ENCODE measurements around the gene GCN1. TPM values are rescaled to one million over a fixed set of nuclear protein-coding genes. Genes with fewer than 3 reads are reported as not detected.

GCN1 gene
- total RNA-seq, 2 donors from 2014 or later: 50.2 to 52.5 TPM

DNA sequence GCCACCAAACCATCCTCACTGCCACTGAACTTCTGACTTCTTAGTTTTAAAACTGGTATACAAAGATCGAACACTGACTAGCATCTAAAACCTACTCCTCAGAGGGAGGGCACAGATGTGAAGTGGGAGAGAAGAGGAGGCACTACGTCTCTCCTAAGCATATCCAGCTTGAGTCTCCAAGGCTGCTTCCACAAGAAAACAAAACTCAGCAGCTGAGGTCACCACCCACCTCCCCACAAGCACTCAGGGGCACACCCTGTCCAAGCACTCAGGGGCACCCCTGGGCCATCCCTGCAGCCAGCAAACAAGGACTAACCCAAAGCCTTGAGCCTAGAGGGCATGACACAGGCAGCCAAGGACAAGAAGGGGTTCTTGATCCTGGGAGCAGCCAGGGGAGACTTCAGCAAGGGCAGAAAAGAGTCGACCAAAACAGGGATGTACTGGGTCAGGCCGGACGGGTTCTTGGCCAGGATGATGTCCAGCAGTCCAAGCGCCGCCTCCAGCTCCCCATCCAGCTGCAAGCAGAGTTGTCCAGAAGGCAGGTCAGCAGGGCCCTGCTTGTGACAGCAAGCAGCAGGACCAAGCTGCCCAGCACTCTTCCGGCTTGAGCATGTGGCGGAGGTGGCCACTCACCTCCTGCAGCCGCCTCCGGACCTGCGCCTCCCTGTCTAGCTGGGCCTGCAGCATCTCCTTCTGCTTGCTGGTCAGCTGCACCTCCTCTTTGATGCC, 34.8 kb downstream of the GCN1 start:
- intact Hi-C loops (cut with DNase I): no loop called here

DNA sequence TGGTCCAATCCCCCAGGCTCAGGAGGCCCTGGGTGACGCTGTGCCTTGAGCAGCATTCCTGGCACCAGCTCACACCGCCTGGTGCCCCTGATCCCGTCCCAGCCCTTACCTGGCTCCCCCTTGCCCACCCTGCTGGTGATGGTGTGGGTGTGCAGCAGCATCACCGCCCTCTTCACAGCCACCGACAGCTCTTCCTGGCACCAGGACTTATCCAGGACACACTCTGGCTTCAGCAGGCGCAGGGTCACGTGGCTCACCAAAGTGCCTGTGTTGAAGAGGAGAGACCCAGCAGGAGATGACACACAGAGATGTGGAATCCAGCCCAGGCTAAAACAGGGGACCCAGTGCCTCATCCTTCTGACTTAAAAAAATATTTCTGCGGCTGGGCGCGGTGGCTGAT, 36.2 kb downstream of the GCN1 start:
- intact Hi-C loops (cut with DNase I): no loop called here
- DNase-seq (ENCODE audit: low spot score): no peak

More for the DNA sequence above, 34.8 kb downstream of the GCN1 start:
- no peak for DNase-seq (ENCODE audit: low spot score)

DNA sequence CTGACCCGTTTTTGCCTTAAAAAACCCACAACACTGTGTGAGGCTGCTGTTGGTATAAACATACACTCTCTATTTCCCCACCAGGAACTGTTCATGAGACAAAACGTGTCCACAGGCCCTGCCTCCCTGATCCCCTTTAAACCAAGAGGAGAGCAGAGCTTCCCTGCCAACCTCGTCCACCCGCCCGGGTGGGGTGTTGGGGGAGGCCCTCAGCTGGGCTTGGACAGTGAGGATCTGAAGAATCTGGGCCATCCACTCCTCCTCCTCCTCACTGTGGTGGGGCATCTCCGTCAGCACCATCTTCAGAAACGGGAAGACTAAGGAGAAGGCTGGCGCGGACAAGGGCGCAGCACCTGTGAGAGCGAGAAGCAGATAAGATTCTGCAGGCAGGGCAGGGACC, 36.8 kb downstream of the GCN1 start:
- no peak for DNase-seq (ENCODE audit: low spot score)
- intact Hi-C loops (cut with DNase I): no loop called here

DNA sequence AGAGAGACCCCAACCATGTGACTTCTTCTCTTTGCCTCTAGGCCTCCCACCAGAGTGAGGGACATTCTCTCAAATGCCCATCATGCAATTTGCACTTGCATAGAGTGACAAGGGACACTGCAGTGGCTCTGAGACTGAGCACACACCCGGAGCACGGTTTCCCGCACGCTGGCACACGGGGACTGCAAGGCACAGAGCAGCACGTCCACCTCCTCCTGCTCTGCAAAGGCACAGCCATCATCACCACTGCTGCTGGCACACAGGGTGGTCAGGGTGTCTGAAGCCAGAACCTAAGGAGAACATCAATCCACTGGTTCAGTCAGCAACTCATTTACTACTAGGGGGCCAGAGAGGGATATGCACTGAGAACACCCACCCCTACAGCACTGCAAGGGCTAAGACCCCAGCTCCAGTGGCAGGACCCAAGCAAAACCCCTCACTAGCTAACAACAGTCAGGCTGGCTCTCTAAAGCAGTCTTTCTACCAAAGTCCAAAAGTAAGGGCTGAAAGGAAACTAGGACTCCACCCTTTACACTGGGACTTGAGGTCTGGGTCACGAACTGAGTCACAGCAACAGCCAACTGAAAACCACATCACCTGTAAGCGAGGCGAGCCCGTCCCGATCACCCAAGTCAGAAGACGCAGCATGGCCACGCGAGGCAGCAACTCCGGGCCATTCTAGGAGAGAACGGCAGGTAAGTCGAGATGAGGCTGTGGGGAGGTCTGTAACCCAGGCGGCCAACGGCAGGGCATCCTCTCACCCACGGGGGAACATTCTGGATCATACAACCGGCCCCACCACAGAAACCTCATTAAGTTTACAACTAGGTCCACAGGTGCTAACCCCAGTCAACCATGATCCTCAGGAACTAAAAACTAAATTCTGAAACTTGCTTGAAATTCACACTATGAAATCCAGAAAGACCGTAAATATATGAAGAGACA, 37.9 kb downstream of the GCN1 start:
- DNase-seq (ENCODE audit: low spot score): no peak
- intact Hi-C loops (cut with DNase I): no loop called here

DNA sequence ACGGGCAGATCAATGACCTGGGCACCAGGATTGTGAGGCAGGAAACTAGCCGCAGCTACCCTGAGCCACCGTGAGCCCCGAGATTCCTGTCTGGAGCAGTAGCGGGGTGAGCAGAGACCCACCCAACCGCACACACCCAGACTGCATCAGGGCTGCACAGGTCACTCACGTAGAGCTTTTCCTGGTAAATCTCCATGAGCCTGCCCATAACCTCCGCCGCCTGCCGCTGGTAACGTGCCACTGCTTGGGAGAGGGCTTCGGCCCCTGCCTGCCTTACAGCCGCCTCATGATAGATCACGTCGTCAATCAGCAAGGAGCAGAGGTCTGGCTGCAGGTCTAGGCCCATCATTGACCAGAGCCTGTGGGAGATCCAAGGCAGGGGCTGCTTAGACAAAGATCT, 39.4 kb downstream of the GCN1 start:
- intact Hi-C loops (cut with DNase I): no loop called here
- no peak for DNase-seq (ENCODE audit: low spot score)

DNA sequence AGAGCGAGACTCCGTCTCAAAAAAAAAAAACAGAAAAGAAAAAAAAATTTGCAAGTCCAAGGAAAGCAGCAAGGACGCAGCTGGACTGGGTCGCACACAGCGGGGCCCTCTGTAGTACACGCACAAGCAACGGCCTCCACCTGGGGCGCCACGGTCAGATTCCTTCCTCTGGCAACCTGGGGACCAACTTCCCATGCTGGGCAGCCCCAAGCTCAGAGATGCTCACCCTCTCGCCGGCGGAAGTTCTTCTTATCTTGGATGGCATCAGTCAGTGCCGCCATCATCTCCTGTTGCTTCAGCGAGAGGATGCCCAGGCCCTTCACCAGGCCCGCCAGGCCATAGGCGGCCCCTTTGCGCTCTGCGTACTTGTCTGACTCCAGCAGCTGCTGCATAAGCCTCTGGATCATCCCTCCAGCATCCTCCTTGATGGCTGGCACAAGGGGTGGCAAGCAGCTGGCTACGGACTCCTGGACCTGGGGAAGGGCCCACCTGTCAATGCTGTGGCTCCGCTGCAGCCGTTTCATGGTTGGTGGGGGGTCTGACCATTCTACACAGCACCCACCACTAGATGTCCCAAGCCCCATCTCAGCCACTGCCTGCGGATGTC, 43.5 kb downstream of the GCN1 start:
- intact Hi-C loops (cut with DNase I): no loop called here
- DNase-seq (ENCODE audit: low spot score): no peak

DNA sequence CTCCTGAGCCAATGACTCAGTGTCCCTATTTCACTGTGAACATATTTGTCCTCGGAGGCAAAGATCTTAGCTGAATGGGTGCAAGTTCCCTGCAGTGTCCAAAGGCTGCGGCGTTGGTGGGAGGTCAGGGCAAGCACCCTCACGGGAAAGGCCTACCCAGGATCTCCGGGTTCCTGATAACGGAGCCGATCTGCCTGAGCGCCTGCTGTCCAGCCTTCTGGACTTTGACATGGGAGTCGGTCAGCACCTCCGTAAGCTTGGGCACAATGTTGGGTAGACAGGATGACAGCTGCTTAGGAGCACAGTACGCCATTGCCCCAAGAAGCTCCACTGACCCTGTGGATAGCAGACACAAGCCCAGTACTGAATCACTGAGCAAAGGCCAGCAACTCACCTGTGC, 46.5 kb downstream of the GCN1 start:
- intact Hi-C loops (cut with DNase I): no loop called here

DNA sequence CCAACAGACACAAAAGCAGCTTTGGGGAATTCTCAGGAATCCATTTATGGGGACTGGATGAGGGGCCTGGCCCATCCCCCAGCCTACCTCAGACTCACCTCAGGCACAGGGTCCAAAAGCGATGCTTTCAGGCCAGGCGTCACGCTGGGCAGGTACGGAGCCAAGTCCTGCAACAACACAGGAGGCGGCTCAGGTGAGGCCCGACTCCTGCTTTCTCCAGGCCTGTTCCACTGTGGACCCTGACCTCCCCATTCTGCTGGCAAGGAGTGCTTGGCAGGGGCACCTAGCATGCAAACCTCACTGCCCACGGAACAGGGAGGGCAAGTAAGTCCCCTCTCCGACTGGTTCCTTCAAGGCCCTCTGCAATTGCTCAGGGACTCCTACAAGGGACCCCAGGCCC, 49.4 kb downstream of the GCN1 start:
- DNase-seq (ENCODE audit: low spot score): no peak
- intact Hi-C loops (cut with DNase I): no loop called here

More for the DNA sequence above, 46.5 kb downstream of the GCN1 start:
- no peak for DNase-seq (ENCODE audit: low spot score)

DNA sequence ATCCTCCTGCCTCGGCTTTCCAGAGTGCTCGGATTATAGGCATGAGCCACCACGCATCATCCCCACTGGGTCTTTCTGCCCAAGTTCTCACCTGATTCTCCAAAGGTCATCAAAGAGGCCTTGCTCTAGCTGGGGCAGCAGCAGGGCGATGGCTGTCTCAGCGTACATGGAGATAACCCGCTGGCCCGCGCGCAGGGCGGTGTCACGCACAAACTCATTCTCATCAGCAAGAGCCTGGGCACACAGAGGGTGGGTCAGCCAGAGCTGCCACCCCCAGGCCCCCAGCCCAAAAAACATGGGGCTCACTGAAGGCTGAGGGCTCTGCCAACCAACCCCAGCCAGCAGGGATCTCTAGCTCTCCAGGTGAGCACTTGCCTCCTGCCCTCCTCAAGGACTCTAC, 50.3 kb downstream of the GCN1 start:
- intact Hi-C loops (cut with DNase I): no loop called here
- DNase-seq (ENCODE audit: low spot score): no peak

DNA sequence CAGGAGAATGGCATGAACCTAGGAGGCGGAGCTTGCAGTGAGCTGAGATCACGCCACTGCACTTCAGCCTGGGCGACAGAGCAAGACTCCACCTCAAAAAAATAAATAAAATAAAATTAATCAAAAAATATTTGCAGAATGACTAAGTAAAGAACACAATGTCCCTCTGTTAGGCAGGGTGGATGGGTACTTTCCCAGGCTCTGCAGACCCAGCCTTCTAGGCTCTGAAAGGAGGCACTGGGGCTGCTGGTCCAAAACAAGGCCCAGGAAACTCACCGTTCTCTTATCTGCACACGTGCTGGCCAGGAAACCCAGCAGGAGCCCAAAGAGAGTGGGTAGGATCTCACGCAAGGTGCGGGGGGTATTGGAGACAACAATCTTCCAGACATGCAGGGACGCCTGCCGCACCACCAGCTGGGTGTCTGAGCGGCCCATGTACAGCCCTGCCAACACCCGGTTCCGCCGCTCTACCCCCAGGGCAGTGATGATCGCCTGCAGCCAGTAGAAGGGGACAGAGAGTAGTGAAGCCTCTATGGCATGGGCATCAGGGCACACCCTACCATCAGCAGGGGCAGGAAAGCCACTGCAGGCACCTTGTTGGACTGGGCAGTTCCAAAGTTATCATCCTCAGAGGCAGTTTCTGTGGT, 52.2 kb downstream of the GCN1 start:
- intact Hi-C loops (cut with DNase I): no loop called here
- DNase-seq (ENCODE audit: low spot score): no peak

DNA sequence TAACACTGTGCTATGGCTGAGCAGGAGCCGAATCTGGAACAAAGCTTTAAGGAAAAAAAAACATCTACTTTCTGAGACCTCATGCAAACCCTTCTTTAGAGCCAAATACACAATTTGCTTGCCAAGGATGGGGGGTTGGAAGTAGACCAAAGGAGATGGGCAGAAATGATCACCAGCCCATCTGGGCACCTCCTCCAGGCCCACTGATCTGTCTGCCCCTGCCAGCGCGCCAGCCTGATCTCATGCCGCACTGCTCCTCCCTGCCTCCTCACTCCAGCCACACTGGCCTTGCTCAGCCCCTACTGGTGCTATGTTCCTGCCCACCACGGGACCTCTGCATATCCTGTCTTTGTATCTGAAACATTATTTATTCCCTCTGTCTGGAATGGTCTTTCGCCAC, 53.2 kb downstream of the GCN1 start:
- intact Hi-C loops (cut with DNase I): no loop called here
- no peak for DNase-seq (ENCODE audit: low spot score)

DNA sequence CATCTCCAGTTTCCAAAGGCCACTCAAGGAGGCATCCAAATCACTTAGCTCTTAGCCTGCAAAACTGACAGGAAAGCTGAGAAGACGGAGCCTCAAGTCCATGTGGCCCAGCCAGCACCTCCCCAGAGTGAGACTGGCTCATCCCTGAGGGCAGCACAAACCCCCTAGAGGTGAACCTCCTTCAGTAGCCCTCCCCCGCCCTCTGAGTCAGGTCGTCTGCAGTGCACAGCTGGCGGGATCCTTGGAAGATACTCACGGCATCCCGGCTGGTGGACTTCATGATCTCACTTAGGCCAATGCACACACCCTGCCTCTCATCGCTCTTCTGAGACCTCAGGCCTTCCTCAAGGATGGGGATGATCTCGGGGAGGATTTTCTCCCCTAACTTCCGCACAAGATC, 53.9 kb downstream of the GCN1 start:
- intact Hi-C loops (cut with DNase I): no loop called here
- DNase-seq (ENCODE audit: low spot score): no peak

DNA sequence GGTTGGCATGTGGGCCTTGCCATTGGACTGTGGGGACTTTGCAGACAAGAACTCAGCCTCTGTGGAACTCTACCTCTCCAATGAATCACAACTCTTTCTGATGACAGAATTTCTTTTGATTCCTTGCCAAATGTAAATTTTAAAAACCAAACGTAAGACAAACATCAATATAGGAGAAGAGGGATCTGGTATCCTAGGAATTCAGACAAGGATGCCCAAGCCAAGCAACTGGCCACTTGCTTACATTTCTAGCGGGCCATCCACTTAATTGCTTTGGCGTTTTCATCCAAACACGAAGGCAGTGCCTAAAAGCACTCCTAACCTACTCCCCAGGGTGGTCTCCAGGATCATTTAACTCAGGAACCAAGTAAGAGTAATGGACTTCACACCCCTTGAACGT, 54.6 kb downstream of the GCN1 start:
- no peak for DNase-seq (ENCODE audit: low spot score)
- intact Hi-C loops (cut with DNase I): no loop called here

DNA sequence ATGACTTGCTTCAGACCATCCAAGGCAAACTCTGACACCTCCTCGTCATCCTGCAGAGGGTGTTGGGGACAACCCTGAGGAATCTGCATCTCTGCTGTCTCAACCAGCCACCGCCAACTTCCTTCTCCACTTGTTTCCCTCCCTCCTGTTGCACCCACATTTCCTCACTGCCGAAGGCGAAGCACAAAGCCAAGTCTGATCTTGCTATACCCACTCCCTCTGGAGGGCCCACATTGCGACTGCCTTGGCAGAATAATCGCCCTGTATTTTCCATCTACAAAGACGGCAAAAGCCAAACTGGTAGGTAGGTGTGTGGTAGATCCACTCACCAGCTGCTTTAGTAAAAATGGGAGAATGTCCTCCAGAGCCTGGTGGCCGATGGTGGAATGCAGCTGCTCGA, 56.1 kb downstream of the GCN1 start:
- no peak for DNase-seq (ENCODE audit: low spot score)
- intact Hi-C loops (cut with DNase I): no loop called here

DNA sequence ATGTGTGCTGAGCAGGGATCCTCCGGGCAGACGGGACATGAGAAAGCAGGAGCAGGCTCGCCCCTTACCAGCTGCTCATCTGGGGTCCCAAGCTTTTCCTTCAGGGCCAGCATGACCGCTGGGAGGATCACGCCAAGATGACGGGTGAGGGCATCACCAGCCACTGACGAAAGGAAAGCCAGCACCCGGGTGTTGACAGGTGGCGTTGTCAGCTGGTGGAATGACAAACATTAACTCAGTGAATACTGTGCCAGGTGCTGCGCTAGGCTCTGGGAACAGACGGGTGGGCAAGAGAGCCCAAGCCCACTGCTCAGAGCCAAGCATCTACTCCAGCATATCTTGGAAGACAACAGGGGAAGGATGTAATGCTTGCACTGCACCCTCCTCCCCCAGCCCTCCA, 56.7 kb downstream of the GCN1 start:
- no peak for DNase-seq (ENCODE audit: low spot score)
- intact Hi-C loops (cut with DNase I): no loop called here

DNA sequence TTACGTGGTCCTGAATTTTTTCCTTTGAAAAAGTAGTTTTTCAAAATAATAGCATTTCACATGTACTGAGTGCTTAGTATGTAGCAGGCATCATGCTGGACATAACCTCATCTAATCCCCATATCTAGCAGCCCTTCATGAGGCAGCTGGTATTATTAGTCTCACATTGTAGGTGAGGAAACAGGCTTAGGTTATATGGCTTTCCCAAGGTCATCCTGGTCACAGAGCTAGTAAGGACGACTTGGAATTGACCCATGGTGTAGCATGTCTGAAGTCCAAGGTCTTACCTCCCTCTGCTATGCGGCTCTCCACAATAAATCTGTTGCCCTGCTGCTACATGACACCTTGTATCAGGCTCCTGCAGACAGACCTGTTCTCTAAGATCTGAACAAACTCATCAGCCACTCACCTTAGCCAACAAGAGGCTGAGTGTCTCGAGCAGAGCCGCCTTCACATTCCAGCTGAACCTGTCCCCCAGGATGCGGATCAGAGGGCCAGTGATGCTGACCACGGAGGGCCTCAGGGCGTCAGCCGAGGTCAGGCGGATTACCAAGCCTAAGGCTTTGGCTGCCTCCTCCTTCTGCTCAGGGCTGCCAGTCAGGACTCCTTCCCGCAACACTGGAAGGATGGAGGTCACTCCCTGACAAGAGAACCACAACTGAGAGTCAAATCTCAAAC, 58.3 kb downstream of the GCN1 start:
- no peak for DNase-seq (ENCODE audit: low spot score)
- intact Hi-C loops (cut with DNase I): no loop called here

DNA sequence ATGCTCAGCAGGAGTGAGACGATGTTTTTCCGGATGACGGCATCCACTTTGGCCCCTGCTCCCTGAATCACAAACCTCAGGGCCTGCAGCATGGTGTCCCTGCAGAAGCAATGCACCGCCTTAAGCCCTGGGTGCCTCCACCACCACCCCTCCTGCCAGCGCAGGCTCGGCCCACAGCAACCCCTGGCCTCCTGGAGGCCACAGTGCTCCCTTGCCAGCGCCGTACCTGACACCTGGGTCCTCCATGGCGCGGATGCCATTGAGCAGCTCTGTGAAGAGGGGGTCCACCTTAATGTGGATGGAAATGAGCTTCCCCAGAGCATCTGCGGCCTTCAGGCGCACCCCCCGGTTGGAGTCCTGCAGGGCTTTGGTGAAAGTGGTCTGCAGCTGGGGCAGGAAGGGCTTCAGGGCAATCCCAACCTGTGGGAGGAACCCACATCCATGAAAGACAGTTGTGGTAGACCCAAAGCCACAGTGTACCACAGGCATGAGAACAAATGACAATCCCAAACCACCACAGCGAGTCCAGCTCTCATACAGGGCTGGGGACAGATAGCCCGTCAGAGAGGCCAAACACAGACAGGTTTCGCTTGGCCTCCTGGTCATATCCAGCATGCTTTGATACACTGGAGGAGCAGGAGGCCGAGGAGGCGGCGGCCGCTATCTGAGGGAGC, 60.1 kb downstream of the GCN1 start:
- no peak for DNase-seq (ENCODE audit: low spot score)
- intact Hi-C loops (cut with DNase I): no loop called here

DNA sequence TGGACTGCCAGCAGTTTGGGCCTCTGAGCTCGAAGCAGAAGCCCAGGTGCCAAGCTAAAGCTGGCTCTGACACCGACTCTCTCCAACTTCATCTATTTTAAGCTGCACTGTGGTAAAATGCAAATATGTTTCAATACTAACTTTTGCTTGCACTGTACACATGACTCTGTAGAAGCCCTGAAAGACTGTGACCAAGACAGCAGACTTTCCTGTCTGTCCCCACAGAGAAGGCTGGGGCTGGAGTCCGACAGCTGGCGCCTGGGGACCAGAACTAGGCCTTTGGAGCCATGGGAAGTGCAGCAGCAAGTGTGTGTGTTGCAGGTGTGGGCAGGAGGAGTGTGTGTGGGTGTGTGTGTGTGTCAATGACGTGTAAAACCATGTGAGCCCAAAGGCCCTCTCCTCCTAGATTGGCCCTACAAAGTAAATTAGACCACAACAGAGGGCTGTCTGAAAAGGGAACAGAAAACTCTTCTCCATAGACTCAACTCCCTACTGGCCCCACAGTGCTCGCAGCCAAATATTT, 61.6 kb downstream of the GCN1 start:
- DNase-seq (ENCODE audit: low spot score): no peak
- intact Hi-C loops (cut with DNase I): no loop called here
